K562 (cell line): ENCODE measurements around the gene LILRA6. TPM values are rescaled to one million over a fixed set of nuclear protein-coding genes. Genes with fewer than 3 reads are reported as not detected.
A peak's percentile ranks its signal among the peaks of the same experiment; 100 is the strongest.

Experiments
- BHLHE40 ChIP-seq: IDR thresholded peaks from 2 replicates; pipeline ENCODE4 v1.6.1; 2011; ENCODE audit warnings: low read length, improper control_type of control experiment
- CBX8 ChIP-seq: fragments of 200-600 bp; sonication (generic); IDR thresholded peaks from 2 replicates; pipeline ENCODE4 v1.6.1; 2012; ENCODE audit warnings: borderline replicate concordance, mixed run types, low read depth, mild to moderate bottlenecking, moderate library complexity, mixed read lengths, low read length, control low read depth, inconsistent platforms; ENCODE audit not compliant: poor library complexity, severe bottlenecking; ENCODE audit errors: extremely low read depth
- DEAF1 ChIP-seq: fragments of 450-650 bp; formaldehyde crosslinking; IDR thresholded peaks from 2 replicates; pipeline ENCODE4 v1.4.0; 2020; ENCODE audit warnings: mild to moderate bottlenecking, moderate library complexity
- DPF2 ChIP-seq: fragments of 450-650 bp; IDR thresholded peaks from 2 replicates; pipeline ENCODE4 v1.6.1; 2016
- ESRRA ChIP-seq: fragments of 450-650 bp; IDR thresholded peaks from 2 replicates; pipeline ENCODE4 v1.6.1; 2014; ENCODE audit warnings: low read depth, mild to moderate bottlenecking, moderate library complexity, borderline replicate concordance
- HMG20B ChIP-seq: fragments of 250-450 bp; sonication (Bioruptor Pico); IDR thresholded peaks from 2 replicates; pipeline ENCODE4 v1.5.0; 2021; ENCODE audit warnings: mild to moderate bottlenecking
- MCM2 ChIP-seq: fragments of 450-650 bp; IDR thresholded peaks from 2 replicates; pipeline ENCODE4 v1.6.1; 2017; ENCODE audit warnings: low read depth, mild to moderate bottlenecking
- PHB2 ChIP-seq: fragments of 450-650 bp; IDR thresholded peaks from 2 replicates; pipeline ENCODE4 v1.6.1; 2017; ENCODE audit warnings: low read depth
- RBM22 ChIP-seq: fragments of 200-400 bp; formaldehyde crosslinking; IDR thresholded peaks from 2 replicates; pipeline ENCODE4 v1.6.1; 2018; ENCODE audit warnings: low read length, low read depth; ENCODE audit not compliant: poor library complexity, severe bottlenecking
- RFX7 ChIP-seq: fragments of 250-450 bp; sonication (Bioruptor Pico); IDR thresholded peaks from 2 replicates; pipeline ENCODE4 v1.5.1; 2021; ENCODE audit warnings: mild to moderate bottlenecking
- ZNF175 ChIP-seq: fragments of 200-800 bp; sonication (Bioruptor generic); IDR thresholded peaks from 2 replicates; pipeline ENCODE4 v1.6.1; 2016; ENCODE audit warnings: low read depth, mild to moderate bottlenecking, missing genetic modification characterization, missing compliant biosample characterization
- ZNF316 ChIP-seq: fragments of 450-650 bp; IDR thresholded peaks from 2 replicates; pipeline ENCODE4 v1.6.1; 2016
- polyA plus RNA-seq, 8 experiments: library from polyadenylated mRNA; depleted of rRNA in 4 of 8; stranded (reverse) in 5 of 8; unstranded in 3 of 8; fragments of >200 nt; fragmentation: Nextera tagmentation in 2 of 8; fragmentation: Illumina TruSeq in 1 of 8; extraction: Ambion mirVana in 2 of 8; extraction: Trizol in 1 of 8; gene quantifications; 2 replicates each; pipeline versions ENCODE4 v1.2.1 to v1.2.3, GENCODE V29; 2011 to 2014; ENCODE audit warnings: inconsistent platforms in 1 of 8, missing spikeins in 1 of 8
- total RNA-seq, 7 experiments: library from RNA; depleted of rRNA in 6 of 7; stranded (reverse); fragments of >200 nt in 6 of 7; fragmentation: Illumina TruSeq in 2 of 7; extraction: Trizol in 2 of 7; gene quantifications; 2 replicates each; pipeline versions ENCODE4 v1.2.1 to v1.2.3, GENCODE V29; 2011 to 2021; ENCODE audit warnings: low replicate concordance in 1 of 7
- TF ChIP-seq, protein P1 (sequence below), 2 experiments: IDR thresholded peaks in 1 of 2; conservative IDR thresholded peaks in 1 of 2; 2 replicates each; pipeline ENCODE4 v1.6.1; 2016; ENCODE audit warnings: low read depth in 2 of 2, mild to moderate bottlenecking in 1 of 2, missing compliant biosample characterization in 1 of 2, missing genetic modification characterization in 1 of 2, moderate library complexity in 1 of 2
- TF ChIP-seq, protein P2 (sequence below): sonication (generic); formaldehyde crosslinking; IDR thresholded peaks from 2 replicates; pipeline ENCODE4 v1.8.0; 2022; ENCODE audit warnings: mild to moderate bottlenecking, missing genetic modification reagents
- TF ChIP-seq, protein P3 (sequence below), 2 experiments: IDR thresholded peaks; 2 replicates each; pipeline ENCODE4 v1.6.1; 2012; ENCODE audit warnings: improper control_type of control experiment in 2 of 2, low read depth in 2 of 2, low read length in 2 of 2, borderline replicate concordance in 1 of 2

LILRA6 gene
- total and polyA plus RNA-seq, 9 of the 15 experiments (the other 6 are each of a cell fraction or from before 2014, with no cell fraction given) = 0.03 TPM; not detected in 8

DNA sequence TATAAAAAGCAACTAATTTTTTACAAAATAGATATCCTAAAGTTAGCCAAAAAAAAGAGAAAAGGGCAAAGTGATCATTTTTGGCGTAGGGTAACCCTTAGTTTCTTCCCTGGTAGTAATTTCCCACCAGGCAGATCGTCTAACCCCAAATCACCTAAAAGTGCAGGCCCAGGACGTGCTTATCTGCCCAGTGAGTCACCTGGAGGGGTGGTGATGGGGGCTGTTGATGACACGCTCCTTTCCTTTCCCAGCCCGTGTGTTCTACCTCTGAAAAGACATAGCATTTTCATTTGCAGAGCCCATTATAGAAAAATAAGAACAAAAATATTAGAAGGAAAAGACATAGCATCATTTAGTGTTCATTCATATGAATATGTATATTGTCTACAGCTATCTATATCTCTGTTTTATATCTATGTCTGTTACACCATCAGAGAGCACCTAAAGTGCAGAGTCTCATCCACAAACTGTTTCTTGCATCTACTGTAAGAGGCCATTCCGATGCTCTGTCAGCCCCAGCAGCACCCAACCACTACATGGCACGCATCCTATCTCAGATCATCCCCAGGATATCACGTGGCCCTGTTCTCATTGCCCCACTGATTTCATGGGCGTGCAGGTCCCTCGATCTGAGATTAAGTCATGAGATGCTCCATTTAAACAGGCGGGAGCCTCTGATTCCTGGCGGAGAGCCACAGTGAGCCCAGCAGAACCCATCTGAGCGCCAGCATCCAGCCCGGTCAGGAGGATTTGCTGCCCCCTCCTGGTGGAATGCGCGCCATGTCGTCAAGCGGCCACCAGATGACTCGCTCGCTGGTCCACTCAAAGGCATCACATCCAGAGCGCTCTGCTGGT is 11.3 kb downstream of the LILRA6 start (continued):
- TF ChIP-seq, protein P1, sequence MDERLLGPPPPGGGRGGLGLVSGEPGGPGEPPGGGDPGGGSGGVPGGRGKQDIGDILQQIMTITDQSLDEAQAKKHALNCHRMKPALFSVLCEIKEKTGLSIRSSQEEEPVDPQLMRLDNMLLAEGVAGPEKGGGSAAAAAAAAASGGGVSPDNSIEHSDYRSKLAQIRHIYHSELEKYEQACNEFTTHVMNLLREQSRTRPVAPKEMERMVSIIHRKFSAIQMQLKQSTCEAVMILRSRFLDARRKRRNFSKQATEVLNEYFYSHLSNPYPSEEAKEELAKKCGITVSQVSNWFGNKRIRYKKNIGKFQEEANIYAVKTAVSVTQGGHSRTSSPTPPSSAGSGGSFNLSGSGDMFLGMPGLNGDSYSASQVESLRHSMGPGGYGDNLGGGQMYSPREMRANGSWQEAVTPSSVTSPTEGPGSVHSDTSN (CRISPR knock-in tag; IDR thresholded peaks at IDR 0.05; ENCODE audit: low read depth) = no peak
- TF ChIP-seq, protein P1 (tag; conservative IDR thresholded peaks at IDR 0.05; ENCODE audit: low read depth) = no peak
- TF ChIP-seq RBM22 (no peak), ESRRA (0 out of 2 replicates have a peak, but pooled peaks have one; percentile 22), ZNF316 (no peak), RFX7 (no peak), PHB2 (no peak), HMG20B (CRISPR knock-in tag) (no peak), ZNF175 (CRISPR knock-in tag) (no peak), MCM2 (no peak), DPF2 (peak; percentile 61), DEAF1 (peak; percentile 95), CBX8 (no peak), BHLHE40 (peak; percentile 61)
- TF ChIP-seq, protein P2, sequence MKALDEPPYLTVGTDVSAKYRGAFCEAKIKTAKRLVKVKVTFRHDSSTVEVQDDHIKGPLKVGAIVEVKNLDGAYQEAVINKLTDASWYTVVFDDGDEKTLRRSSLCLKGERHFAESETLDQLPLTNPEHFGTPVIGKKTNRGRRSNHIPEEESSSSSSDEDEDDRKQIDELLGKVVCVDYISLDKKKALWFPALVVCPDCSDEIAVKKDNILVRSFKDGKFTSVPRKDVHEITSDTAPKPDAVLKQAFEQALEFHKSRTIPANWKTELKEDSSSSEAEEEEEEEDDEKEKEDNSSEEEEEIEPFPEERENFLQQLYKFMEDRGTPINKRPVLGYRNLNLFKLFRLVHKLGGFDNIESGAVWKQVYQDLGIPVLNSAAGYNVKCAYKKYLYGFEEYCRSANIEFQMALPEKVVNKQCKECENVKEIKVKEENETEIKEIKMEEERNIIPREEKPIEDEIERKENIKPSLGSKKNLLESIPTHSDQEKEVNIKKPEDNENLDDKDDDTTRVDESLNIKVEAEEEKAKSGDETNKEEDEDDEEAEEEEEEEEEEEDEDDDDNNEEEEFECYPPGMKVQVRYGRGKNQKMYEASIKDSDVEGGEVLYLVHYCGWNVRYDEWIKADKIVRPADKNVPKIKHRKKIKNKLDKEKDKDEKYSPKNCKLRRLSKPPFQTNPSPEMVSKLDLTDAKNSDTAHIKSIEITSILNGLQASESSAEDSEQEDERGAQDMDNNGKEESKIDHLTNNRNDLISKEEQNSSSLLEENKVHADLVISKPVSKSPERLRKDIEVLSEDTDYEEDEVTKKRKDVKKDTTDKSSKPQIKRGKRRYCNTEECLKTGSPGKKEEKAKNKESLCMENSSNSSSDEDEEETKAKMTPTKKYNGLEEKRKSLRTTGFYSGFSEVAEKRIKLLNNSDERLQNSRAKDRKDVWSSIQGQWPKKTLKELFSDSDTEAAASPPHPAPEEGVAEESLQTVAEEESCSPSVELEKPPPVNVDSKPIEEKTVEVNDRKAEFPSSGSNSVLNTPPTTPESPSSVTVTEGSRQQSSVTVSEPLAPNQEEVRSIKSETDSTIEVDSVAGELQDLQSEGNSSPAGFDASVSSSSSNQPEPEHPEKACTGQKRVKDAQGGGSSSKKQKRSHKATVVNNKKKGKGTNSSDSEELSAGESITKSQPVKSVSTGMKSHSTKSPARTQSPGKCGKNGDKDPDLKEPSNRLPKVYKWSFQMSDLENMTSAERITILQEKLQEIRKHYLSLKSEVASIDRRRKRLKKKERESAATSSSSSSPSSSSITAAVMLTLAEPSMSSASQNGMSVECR (CRISPR knock-in tag) = no peak
- TF ChIP-seq, protein P3, sequence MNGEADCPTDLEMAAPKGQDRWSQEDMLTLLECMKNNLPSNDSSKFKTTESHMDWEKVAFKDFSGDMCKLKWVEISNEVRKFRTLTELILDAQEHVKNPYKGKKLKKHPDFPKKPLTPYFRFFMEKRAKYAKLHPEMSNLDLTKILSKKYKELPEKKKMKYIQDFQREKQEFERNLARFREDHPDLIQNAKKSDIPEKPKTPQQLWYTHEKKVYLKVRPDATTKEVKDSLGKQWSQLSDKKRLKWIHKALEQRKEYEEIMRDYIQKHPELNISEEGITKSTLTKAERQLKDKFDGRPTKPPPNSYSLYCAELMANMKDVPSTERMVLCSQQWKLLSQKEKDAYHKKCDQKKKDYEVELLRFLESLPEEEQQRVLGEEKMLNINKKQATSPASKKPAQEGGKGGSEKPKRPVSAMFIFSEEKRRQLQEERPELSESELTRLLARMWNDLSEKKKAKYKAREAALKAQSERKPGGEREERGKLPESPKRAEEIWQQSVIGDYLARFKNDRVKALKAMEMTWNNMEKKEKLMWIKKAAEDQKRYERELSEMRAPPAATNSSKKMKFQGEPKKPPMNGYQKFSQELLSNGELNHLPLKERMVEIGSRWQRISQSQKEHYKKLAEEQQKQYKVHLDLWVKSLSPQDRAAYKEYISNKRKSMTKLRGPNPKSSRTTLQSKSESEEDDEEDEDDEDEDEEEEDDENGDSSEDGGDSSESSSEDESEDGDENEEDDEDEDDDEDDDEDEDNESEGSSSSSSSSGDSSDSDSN (IDR thresholded peaks at IDR 0.05; ENCODE audit: borderline replicate concordance in 1 of 2, low read depth in 2 of 2, low read length in 2 of 2) = no peak
